Stimulated activated naive CD8-positive, alpha-beta T cell treated with anti-CD3 and anti-CD28 coated beads, Interleukin-15, Interleukin-2, amounts not matched to agents 100 ng/mL and 50 ng/mL, for 24 hours (primary cell): ENCODE results near the gene CLK2.

ENCODE experiments used
- H3K27ac Mint-ChIP-seq: one replicate; pipeline ENCODE4 v1.8.0; 2021; ENCODE audit warnings: mild to moderate bottlenecking, mixed read lengths
- H3K27me3 Mint-ChIP-seq: one replicate; pipeline ENCODE4 v1.8.0; 2021; ENCODE audit warnings: mixed read lengths
- H3K36me3 Mint-ChIP-seq: one replicate; pipeline ENCODE4 v1.8.0; 2021; ENCODE audit warnings: low read depth, mixed read lengths
- H3K4me1 Mint-ChIP-seq: one replicate; pipeline ENCODE4 v1.8.0; 2021; ENCODE audit warnings: low read depth, mixed read lengths
- H3K4me3 Mint-ChIP-seq: one replicate; pipeline ENCODE4 v1.8.0; 2021; ENCODE audit warnings: mild to moderate bottlenecking, mixed read lengths
- H3K9me3 Mint-ChIP-seq: one replicate; pipeline ENCODE4 v1.8.0; 2021; ENCODE audit warnings: mixed read lengths

Gene CLK2

GRCh38 chr1:155273343-155274245, at the start of gene CLK2:
TSS of gene CLK2 (minus strand) at chr1:155273504. CDS start at chr1:155270977, 2,527 bp downstream.
- peak within 1 kb of the TSS; percentile 91 for H3K4me3 Mint-ChIP-seq

DNA sequence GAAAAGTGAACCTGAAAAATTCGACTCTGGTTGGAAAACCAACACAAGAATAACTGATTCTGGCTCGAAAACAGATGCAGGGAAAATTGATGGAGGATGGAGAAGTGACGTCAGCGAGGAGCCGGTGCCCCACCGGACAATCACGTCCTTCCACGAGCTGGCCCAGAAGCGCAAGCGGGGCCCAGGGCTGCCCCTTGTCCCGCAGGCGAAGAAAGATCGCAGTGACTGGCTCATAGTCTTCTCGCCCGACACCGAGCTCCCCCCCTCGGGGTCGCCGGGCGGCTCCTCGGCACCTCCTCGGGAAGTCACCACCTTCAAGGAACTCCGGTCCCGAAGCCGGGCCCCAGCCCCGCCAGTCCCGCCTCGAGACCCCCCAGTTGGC, 49.3 kb upstream of the CLK2 start:
- H3K9me3 Mint-ChIP-seq: no peaks in the 10 kb centered on the region
- H3K27me3 Mint-ChIP-seq: no peaks in the 10 kb centered on the region
- H3K4me3 Mint-ChIP-seq: peak overlapping the region; percentile 73
- H3K36me3 Mint-ChIP-seq: peaks cover 26% of the 10 kb centered on the region
- H3K4me1 Mint-ChIP-seq: peaks cover 32% of the 10 kb centered on the region
- no peak overlapping the region for H3K27ac Mint-ChIP-seq

More at GRCh38 chr1:155273343-155274245, at the start of gene CLK2:
- no peaks in the 10 kb centered on the region for H3K27me3 Mint-ChIP-seq
- H3K27ac Mint-ChIP-seq: peak within 1 kb of the TSS; percentile 90
- peaks cover 40% of the 10 kb centered on the region for H3K36me3 Mint-ChIP-seq
- peaks cover 50% of the 10 kb centered on the region for H3K4me1 Mint-ChIP-seq
- no peaks in the 10 kb centered on the region for H3K9me3 Mint-ChIP-seq

- Mint-ChIP-seq H3K27me3 (no peaks in the 10 kb centered on the region), H3K27ac (no peak overlapping the region), H3K36me3 (peaks cover 30% of the 10 kb centered on the region), H3K9me3 (no peaks in the 10 kb centered on the region), H3K4me3 (peak overlapping the region; percentile 73), H3K4me1 (peaks cover 32% of the 10 kb centered on the region)
Measured at GRCh38 chr1:155321639-155322503, 48.6 kb upstream of the CLK2 start.

DNA sequence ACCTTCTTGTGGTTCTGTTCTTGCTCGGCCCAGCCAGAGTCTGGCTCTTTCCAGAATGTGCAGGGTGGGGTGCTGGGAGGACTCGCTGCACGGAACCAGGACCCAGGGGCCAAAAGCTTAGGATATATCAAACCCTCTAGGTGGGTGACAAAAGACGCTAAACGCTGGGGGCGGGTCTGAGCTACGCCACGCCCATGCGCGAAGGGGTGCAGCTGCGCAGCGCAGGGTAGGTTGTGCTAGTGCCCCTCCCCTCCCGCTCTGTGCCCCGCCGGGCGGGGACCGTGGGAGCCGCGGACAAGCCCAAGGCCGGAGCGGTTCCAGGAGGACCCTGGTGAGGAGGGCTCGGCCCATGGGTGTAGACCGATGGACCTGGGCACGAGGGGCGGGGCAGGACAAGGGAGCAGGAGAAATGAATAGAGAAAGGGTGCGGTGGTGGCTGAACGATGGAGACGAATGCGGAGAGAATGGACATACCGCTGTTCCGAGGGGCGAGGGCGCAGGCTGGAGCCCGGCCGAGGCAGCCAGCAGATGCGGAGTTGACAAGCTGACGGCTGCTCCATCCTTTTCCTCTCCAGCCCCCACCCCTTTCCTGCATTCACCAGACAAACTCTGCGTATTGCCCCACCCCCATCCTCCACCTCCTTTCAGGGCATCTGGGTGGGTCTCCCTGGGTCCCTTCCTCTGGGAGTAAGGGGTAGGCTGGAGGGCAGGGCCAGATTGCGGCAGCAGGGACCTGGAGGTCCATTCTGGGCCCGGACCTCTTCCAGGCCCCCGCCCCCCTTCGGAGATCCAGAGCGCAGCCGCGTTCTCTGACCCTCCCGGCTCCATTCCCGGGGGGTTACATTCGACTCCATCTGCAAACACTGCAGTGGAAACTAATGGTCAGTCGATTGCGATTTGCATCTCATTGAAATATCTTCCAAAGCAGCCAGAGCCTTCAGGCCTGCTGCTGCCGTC, 47.6 kb upstream of the CLK2 start, which contains the start of gene RUSC1:
Gene RUSC1 (plus strand): TSS at position 234 of the 957 bp plus-strand sequence. CDS start 880 bp downstream, outside the sequence.
- Mint-ChIP-seq H3K4me3 (peak within 1 kb of the TSS; percentile 73), H3K27ac (no peak within 1 kb of the TSS), H3K4me1 (peaks cover 28% of the 10 kb centered on the region), H3K27me3 (no peaks in the 10 kb centered on the region), H3K9me3 (no peaks in the 10 kb centered on the region), H3K36me3 (peaks cover 34% of the 10 kb centered on the region)

DNA sequence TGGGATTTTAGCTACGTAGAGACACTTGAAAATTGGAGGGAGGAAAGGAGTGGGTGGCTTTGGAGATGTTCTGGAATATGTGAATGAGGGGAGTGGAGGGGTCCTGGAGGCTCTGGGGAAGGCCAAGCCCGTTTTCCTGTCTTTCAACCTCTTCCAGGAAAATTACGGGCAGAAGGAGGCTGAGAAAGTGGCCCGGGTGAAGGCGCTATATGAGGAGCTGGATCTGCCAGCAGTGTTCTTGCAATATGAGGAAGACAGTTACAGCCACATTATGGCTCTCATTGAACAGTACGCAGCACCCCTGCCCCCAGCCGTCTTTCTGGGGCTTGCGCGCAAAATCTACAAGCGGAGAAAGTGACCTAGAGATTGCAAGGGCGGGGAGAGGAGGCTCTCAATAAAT, 46.9 kb upstream of the CLK2 start:
- Mint-ChIP-seq H3K4me3 (peak overlapping the region; percentile 63), H3K27ac (no peak overlapping the region), H3K36me3 (peaks cover 34% of the 10 kb centered on the region), H3K27me3 (no peaks in the 10 kb centered on the region), H3K4me1 (peaks cover 27% of the 10 kb centered on the region), H3K9me3 (no peaks in the 10 kb centered on the region)

GRCh38 chr1:155319536-155319935, 46.2 kb upstream of the CLK2 start:
- Mint-ChIP-seq H3K4me3 (no peak overlapping the region), H3K9me3 (no peaks in the 10 kb centered on the region), H3K36me3 (peaks cover 40% of the 10 kb centered on the region), H3K4me1 (peaks cover 27% of the 10 kb centered on the region), H3K27ac (no peak overlapping the region), H3K27me3 (no peaks in the 10 kb centered on the region)

DNA sequence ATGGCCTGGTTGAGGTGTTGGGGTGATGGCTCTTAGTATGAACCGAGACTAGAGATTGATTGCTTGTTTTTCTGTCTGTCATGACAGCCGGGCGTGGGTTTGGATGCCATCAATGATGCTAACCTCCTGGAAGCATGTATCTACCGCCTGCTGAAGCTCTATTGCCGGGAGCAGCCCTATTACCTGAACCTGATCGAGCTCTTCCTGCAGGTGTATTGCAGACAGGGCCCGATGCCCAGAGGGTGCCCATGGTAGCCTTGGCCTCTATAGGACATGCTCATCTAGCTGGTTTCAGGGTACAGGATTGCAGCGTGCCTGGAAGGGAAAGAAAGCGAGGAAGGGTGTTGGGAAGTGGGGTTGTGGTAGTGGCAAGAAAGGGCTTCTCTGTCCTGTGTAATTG, 44.8 kb upstream of the CLK2 start:
- no peaks in the 10 kb centered on the region for H3K27me3 Mint-ChIP-seq

DNA sequence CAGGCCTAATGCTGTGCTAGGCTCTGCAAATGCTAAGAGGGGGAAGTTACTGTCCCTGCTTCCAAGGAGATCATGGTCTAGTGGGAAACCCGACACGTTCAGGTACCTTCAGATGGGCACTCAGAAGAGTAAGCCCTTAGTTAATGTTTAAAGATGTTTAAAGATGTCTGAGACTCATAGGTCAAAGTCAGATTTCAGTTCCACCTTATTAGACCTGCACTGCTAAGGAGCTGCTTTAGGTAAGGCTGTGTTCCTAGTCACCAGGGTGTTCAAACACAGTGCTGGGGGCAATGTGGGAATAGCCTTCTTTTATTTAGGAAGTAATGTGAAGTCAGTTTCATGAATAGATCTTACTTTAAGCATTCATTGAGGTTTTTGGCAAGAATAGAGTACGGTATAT, 43.6 kb upstream of the CLK2 start:
- H3K9me3 Mint-ChIP-seq: no peaks in the 10 kb centered on the region
- H3K27ac Mint-ChIP-seq: no peak overlapping the region
- peaks cover 55% of the 10 kb centered on the region for H3K36me3 Mint-ChIP-seq
- no peaks in the 10 kb centered on the region for H3K27me3 Mint-ChIP-seq
- no peak overlapping the region for H3K4me3 Mint-ChIP-seq
- H3K4me1 Mint-ChIP-seq: peaks cover 23% of the 10 kb centered on the region

More for the DNA sequence above, 44.8 kb upstream of the CLK2 start:
- H3K4me1 Mint-ChIP-seq: peaks cover 27% of the 10 kb centered on the region
- H3K4me3 Mint-ChIP-seq: no peak overlapping the region
- H3K36me3 Mint-ChIP-seq: peaks cover 51% of the 10 kb centered on the region
- no peak overlapping the region for H3K27ac Mint-ChIP-seq
- no peaks in the 10 kb centered on the region for H3K9me3 Mint-ChIP-seq

- no peak overlapping the region for H3K4me3 Mint-ChIP-seq
- peaks cover 64% of the 10 kb centered on the region for H3K36me3 Mint-ChIP-seq
- no peaks in the 10 kb centered on the region for H3K27me3 Mint-ChIP-seq
- no peak overlapping the region for H3K27ac Mint-ChIP-seq
- H3K4me1 Mint-ChIP-seq: peaks cover 26% of the 10 kb centered on the region
- H3K9me3 Mint-ChIP-seq: no peaks in the 10 kb centered on the region
Measured at GRCh38 chr1:155313261-155313660, 40.0 kb upstream of the CLK2 start.

DNA sequence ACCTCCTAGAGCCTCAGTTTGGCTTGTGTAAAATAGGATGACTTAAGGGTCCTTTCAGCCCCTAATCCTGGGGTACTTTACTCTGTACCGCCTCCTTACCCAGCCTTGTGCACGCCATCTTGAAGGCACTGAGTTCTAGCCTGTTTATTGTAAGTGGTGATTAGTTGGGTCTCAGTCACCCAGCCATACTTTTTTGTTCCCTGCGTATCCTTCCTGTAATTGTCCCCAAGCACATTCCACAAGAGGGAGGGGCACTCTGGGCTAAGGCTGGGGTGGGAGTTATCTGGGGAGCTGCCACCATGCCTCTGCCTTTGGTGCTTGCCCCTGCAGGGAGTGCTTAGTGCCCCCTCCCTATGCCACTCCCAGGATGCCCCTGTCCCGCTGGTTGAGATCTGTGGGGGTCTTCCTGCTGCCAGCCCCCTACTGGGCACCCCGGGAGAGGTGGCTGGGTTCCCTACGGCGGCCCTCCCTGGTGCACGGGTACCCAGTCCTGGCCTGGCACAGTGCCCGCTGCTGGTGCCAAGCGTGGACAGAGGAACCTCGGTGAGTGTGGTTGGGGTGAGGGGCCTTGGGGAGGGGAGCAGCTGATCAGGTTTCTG, 36.2 kb upstream of the CLK2 start:
- Mint-ChIP-seq H3K27ac (peak overlapping the region; percentile 98), H3K27me3 (no peaks in the 10 kb centered on the region), H3K36me3 (peaks cover 46% of the 10 kb centered on the region), H3K4me1 (peaks cover 34% of the 10 kb centered on the region), H3K4me3 (peak overlapping the region; percentile 97), H3K9me3 (no peaks in the 10 kb centered on the region)

DNA sequence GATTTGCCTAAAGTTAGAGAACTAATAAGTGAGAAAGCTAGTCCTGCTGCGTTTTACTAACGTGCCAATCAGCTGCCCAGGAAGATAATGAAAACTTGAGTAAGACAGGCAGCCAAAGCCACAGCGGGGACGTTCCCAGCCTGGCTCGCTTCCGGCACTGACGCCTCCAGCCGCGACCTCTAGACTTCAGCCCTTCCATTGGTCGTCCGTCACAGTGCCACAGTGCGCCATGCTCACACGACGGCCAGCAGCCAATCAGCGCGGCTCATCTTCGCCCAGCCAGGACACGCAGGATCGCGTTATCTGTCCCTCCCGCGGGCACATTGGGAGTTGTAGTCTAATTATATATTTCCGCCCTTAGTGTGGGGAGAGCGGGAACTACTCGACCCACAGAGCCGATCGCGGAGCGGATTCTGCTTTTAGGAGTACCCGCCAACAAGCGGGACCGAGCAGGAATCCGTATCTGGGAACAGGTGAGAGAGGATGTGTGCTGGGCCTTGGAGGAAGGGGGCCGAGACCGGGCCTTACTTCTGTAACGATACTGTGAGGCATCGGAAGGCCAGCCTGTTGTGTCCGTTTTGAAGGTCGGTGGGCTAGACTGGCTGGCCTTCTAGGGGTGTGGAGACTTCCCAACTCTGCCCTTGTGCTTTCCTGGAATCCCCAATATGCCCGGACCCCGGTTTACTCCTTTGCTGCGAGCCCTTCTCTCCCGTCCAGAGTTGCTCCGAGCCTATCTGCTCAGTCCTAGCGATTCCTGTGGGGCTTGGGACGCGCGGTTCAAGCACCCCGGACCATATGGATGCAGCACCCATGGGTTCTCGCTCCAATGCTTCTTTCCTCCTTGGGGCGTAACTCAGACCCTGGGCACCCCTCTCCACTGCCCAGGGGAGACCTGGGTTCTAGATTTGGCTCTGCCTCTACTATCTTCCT, 35.5 kb upstream of the CLK2 start, which contains the start of gene FDPS:
Gene FDPS (plus strand): TSS at position 374 of the 930 bp plus-strand sequence. CDS start 924 bp downstream, outside the sequence.
- H3K36me3 Mint-ChIP-seq: peaks cover 41% of the 10 kb centered on the region
- no peaks in the 10 kb centered on the region for H3K9me3 Mint-ChIP-seq
- peak within 1 kb of the TSS; percentile 97 for H3K4me3 Mint-ChIP-seq
- H3K27me3 Mint-ChIP-seq: no peaks in the 10 kb centered on the region
- peaks cover 34% of the 10 kb centered on the region for H3K4me1 Mint-ChIP-seq
- H3K27ac Mint-ChIP-seq: peak within 1 kb of the TSS; percentile 98

DNA sequence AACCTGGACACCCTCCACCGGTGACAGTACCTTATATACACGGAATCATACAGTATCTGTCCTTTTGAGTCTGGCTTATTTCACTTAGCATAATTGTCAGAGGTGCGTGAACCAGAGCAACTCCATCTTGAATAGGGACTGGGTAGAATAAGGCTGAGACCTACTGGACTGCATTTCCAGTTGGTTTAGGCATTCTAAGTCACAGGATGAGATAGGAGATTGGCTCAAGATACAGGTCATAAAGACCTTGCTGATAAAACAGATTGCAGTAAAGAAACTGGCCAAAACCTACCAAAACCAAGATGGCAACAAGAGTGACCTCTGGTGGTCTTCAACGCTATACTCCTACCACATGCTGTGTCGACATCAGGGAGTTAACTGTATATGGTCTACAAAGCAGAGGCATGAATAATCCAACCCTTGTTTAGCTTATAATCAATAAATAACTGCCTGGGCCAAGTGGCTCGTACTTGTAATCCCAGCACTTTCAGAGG, 34.0 kb upstream of the CLK2 start:
- Mint-ChIP-seq H3K27me3 (no peaks in the 10 kb centered on the region), H3K27ac (peak overlapping the region; percentile 98)

More for the DNA sequence above, 34.0 kb upstream of the CLK2 start:
- Mint-ChIP-seq H3K9me3 (no peaks in the 10 kb centered on the region), H3K4me1 (peaks cover 32% of the 10 kb centered on the region), H3K4me3 (peak overlapping the region; percentile 97), H3K36me3 (peaks cover 29% of the 10 kb centered on the region)
